GM12878 (cell line): Measurements from ENCODE around the gene RPUSD1. TPM values are rescaled to one million over a fixed set of nuclear protein-coding genes. Genes with fewer than 3 reads are reported as not detected.

ENCODE experiments used
- ATAC-seq: fragments of 200-7000 bp; cut with Tn5 transposase; 3 replicates; pipeline ENCODE4 v1.9.1; 2020; ENCODE audit warnings: mild to moderate bottlenecking, moderate library complexity
- BruUV-seq: library from RNA; stranded (reverse); fragments of 400-500 nt; replicated peaks from 2 replicates; lab custom pipeline; 2021; lab: Mats Ljungman, UMichigan
- CTCF ChIA-PET: fragments of 300-600 bp; sonication (Branson Sonifier 250); formaldehyde crosslinking; extraction: SDS; loops from one replicate; lab custom pipeline; 2021; ENCODE audit warnings: inconsistent platforms; lab: Yijun Ruan, JAX
- POLR2A ChIA-PET: fragments of 350-600 bp; formaldehyde crosslinking; extraction: SDS; loops from one replicate; lab custom pipeline; 2021; ENCODE audit warnings: inconsistent platforms; lab: Charles Lee
- RAD21 ChIA-PET: fragments of 300-600 bp; sonication (Branson Sonifier 250); formaldehyde crosslinking; loops from one replicate; lab custom pipeline; 2023; ENCODE audit warnings: antibody characterized with exemption; ENCODE audit not compliant: unreplicated experiment; lab: Charles Lee
- SMC1A ChIA-PET: fragments of 300-600 bp; sonication (Branson Sonifier 250); formaldehyde crosslinking; loops from one replicate; lab custom pipeline; 2023; ENCODE audit not compliant: unreplicated experiment, uncharacterized antibody; lab: Charles Lee
- DNase-seq: peaks from one replicate; pipeline ENCODE4 v3.0.0-alpha.2; 2011; ENCODE audit warnings: low read depth, low spot score
- FAIRE-seq: peaks from 3 replicates; lab custom pipeline; 2011; peaks lifted over from hg19 to GRCh38; lab: Jason Lieb, UNC
- H2AFZ ChIP-seq: 2 replicates; pipeline ENCODE4 v1.6.0; 2011; ENCODE audit warnings: low read depth, low read length, control low read depth; ENCODE audit not compliant: control insufficient read depth
- H3K27ac ChIP-seq: 2 replicates; pipeline ENCODE4 v1.5.1; 2011; ENCODE audit warnings: control low read depth; ENCODE audit not compliant: control insufficient read depth, insufficient read depth
- H3K27me3 ChIP-seq, 2 experiments: replicated peaks in 1 of 2; 2 replicates each; pipeline versions ENCODE4 v1.6.0 to v1.6.1; 2011; ENCODE audit warnings: low read length in 1 of 2; ENCODE audit not compliant: control insufficient read depth in 2 of 2, insufficient read depth in 2 of 2
- H3K36me3 ChIP-seq, 2 experiments: 2 replicates each; pipeline ENCODE4 v1.5.1; 2011; ENCODE audit warnings: low read length in 1 of 2; ENCODE audit not compliant: control insufficient read depth in 2 of 2, insufficient read depth in 2 of 2
- H3K4me1 ChIP-seq: 2 replicates; pipeline ENCODE4 v1.6.1; 2011; ENCODE audit warnings: mild to moderate bottlenecking, low read length, moderate library complexity, mixed read lengths; ENCODE audit not compliant: control insufficient read depth, insufficient read depth
- H3K4me2 ChIP-seq: 2 replicates; pipeline ENCODE4 v1.6.0; 2011; ENCODE audit warnings: control low read depth; ENCODE audit not compliant: control insufficient read depth, insufficient read depth
- H3K4me3 ChIP-seq: fragments of 200-600 bp; sonication (generic); 2 replicates; pipeline ENCODE4 v1.5.1; 2016
- H3K79me2 ChIP-seq: 2 replicates; pipeline ENCODE4 v1.6.0; 2011; ENCODE audit warnings: low read length; ENCODE audit not compliant: control insufficient read depth, insufficient read depth
- H3K9ac ChIP-seq: 2 replicates; pipeline ENCODE4 v1.8.0; 2011; ENCODE audit warnings: low read length, control low read depth, mixed read lengths; ENCODE audit not compliant: control insufficient read depth, insufficient read depth
- H3K9me3 ChIP-seq: replicated peaks from 3 replicates; pipeline ENCODE4 v1.5.1; 2011; ENCODE audit warnings: mild to moderate bottlenecking, low read length; ENCODE audit not compliant: control insufficient read depth, insufficient read depth
- H4K20me1 ChIP-seq: 2 replicates; pipeline ENCODE4 v1.6.0; 2011; ENCODE audit not compliant: control insufficient read depth, insufficient read depth
- ASH2L ChIP-seq: fragments of 300-600, 200-600 bp; sonication (generic); IDR thresholded peaks from 2 replicates; pipeline ENCODE4 v1.6.1; 2017; ENCODE audit warnings: low read depth, mild to moderate bottlenecking, borderline replicate concordance
- EZH2 ChIP-seq: IDR thresholded peaks from 2 replicates; pipeline ENCODE4 v1.6.1; 2012; ENCODE audit warnings: low read depth, mild to moderate bottlenecking, control low read depth, inconsistent platforms, low read length, borderline replicate concordance; ENCODE audit not compliant: control insufficient read depth
- MAX ChIP-seq: IDR thresholded peaks from 2 replicates; pipeline ENCODE4 v1.6.1; 2012; ENCODE audit warnings: low read depth, low read length, improper control_type of control experiment
- MLLT1 ChIP-seq: fragments of 450-650 bp; IDR thresholded peaks from 2 replicates; pipeline ENCODE4 v1.6.1; 2016; ENCODE audit warnings: mild to moderate bottlenecking
- POLR2A ChIP-seq: IDR thresholded peaks from 2 replicates; pipeline ENCODE4 v1.6.1; 2011; ENCODE audit warnings: low read depth, mild to moderate bottlenecking, low read length
- ZNF687 ChIP-seq: fragments of 450-650 bp; IDR thresholded peaks from 2 replicates; pipeline ENCODE4 v1.6.1; 2017; ENCODE audit warnings: mild to moderate bottlenecking, moderate library complexity
- WGBS: methylation state at CpG from one replicate; pipeline ENCODE4 v1.1.6; 2016; ENCODE audit warnings: low lambda C conversion rate; ENCODE audit not compliant: insufficient replicate concordance, insufficient coverage; ENCODE audit errors: missing lambda C conversion rate; 5-methylcytosine and 5-hydroxymethylcytosine counted together
- in situ Hi-C: fragments of 300-500 bp; cut with MboI; formaldehyde crosslinking; loops from 9 replicates; pipeline ENCODE4 v1.14.3; 2018; ENCODE audit warnings: mixed read lengths
- intact Hi-C: fragments of 100-400 bp; cut with micrococcal nuclease; formaldehyde crosslinking; loops from one replicate; pipeline ENCODE4 v1.14.2; 2022; ENCODE audit not compliant: unreplicated experiment
- polyA plus RNA-seq, 11 experiments: library from polyadenylated mRNA; depleted of rRNA in 4 of 11; unstranded in 6 of 11; stranded (reverse) in 5 of 11; fragments of >200 nt; fragmentation: Nextera tagmentation in 4 of 11; fragmentation: Illumina TruSeq in 1 of 11; extraction: Ambion mirVana in 4 of 11; extraction: Trizol in 1 of 11; gene quantifications; 1 replicate in 1 of 11; 2 replicates in 10 of 11; pipeline versions ENCODE4 v1.2.1 to v1.2.3, GENCODE V29; 2011 to 2016; ENCODE audit warnings: inconsistent platforms in 2 of 11, missing spikeins in 2 of 11, low read depth in 1 of 11
- total RNA-seq, 4 experiments: library from RNA; depleted of rRNA in 3 of 4; stranded (reverse); fragments of >200 nt in 3 of 4; fragmentation: Illumina TruSeq in 1 of 4; extraction: Trizol in 1 of 4; gene quantifications; 2 replicates each; pipeline versions ENCODE4 v1.2.1 to v1.2.3, GENCODE V29; 2013 to 2021

Gene RPUSD1
- total and polyA plus RNA-seq, 10 of the 15 experiments (the other 5 are each of a cell fraction or from before 2014, with no cell fraction given): 0.55 to 49.9 (median 21.1) TPM

GRCh38 chr16:805474-805873 lies 17.3 kb upstream of the RPUSD1 start (continued):
- TF ChIP-seq ASH2L (no peak), EZH2 (no peak), MLLT1 (no peak)

- no peak overlapping the region for H3K4me3 ChIP-seq
- 63% methylated on average over 33 of the region's 33 CpGs for WGBS
- ATAC-seq: no peak
- H3K4me1 ChIP-seq: no peaks in the 10 kb centered on the region
- no peak for FAIRE-seq
- H4K20me1 ChIP-seq: no peaks in the 10 kb centered on the region
- POLR2A ChIA-PET: interaction anchor here (0.6 kb wide), 1 partner anchor 10 kb away, joined by 3 read pairs; no protein-coding TSS in a partner anchor
- DNase-seq: no peak
- H3K27ac ChIP-seq: no peak overlapping the region
- intact Hi-C loops (no loop called here), in situ Hi-C loops (no loop called here)
- no peak overlapping the region for H3K9ac ChIP-seq
- SMC1A ChIA-PET: no interaction called here
- peaks cover 0 to 2% of the 10 kb centered on the region in 2 experiments; a peak in 3 of 4 replicates for H3K27me3 ChIP-seq
- no peaks in the 10 kb centered on the region for H3K36me3 ChIP-seq
- RAD21 ChIA-PET: no interaction called here
- H3K4me2 ChIP-seq: no peak overlapping the region
- CTCF ChIA-PET: interaction anchor here (1.1 kb wide), 1 partner anchor 162 kb away, joined by 3 read pairs; no protein-coding TSS in a partner anchor
- no peaks in the 10 kb centered on the region; the same call in 2 of the 3 replicates for H3K9me3 ChIP-seq
- BruUV-seq: no TSS peak
- TF ChIP-seq ZNF687 (no peak), MAX (no peak), POLR2A (peak; percentile 13; the same call in 1 of the 2 replicates)
- no peak overlapping the region for H2AFZ ChIP-seq
- H3K79me2 ChIP-seq: peaks cover 6% of the 10 kb centered on the region
Measured at GRCh38 chr16:804193-805048, 16.2 kb upstream of the RPUSD1 start.
